Measurements from ENCODE around the gene SNX27.

GRCh38 chr1:151706464-151707415 lies 94.9 kb downstream of the SNX27 start:
- TF ChIP-seq CTCF (IDR thresholded peaks at IDR 0.05) (no peak), POLR2A (IDR thresholded peaks at IDR 0.05) (no peak)
